Measurements from ENCODE around the gene TNFRSF8.

Gene TNFRSF8

GRCh38 chr1:12123172-12123571 lies 60.1 kb downstream of the TNFRSF8 start:
- DNase-seq, result no peak

- peak; percentile 70 for DNase-seq
These were observed 61.8 kb downstream of the TNFRSF8 start for GRCh38 chr1:12124693-12125421.

GRCh38 chr1:12125422-12126355 lies 62.6 kb downstream of the TNFRSF8 start:
- DNase-seq, result peak; percentile 17

DNA sequence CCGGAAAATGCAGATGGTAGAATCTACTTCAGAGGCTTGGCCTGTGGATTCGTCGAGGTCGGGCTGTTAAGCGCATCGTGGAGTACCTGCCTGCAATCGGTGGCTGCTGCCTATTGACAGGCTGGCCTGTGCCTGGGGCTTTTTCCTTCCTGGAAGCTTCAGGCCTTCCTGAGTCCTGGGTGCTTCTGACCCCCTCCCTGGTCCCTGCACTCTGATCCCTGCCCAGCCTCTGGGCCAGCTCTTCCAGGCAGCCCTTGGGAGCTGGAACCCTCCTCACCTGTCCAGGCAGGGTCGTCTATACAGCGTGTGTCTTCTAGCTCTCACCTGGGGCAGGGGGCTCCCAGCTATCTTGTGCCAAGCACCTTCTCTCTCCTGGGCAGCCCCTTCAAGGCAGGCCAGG lies 63.7 kb downstream of the TNFRSF8 start:
- DNase-seq, result no peak

GRCh38 chr1:12127206-12127810 lies 64.2 kb downstream of the TNFRSF8 start:
- DNase-seq, result no peak

- DNase-seq, result no peak
These were observed 65.0 kb downstream of the TNFRSF8 start for GRCh38 chr1:12128120-12128519.

GRCh38 chr1:12129624-12130023 lies 66.5 kb downstream of the TNFRSF8 start:
- DNase-seq, result no peak

DNA sequence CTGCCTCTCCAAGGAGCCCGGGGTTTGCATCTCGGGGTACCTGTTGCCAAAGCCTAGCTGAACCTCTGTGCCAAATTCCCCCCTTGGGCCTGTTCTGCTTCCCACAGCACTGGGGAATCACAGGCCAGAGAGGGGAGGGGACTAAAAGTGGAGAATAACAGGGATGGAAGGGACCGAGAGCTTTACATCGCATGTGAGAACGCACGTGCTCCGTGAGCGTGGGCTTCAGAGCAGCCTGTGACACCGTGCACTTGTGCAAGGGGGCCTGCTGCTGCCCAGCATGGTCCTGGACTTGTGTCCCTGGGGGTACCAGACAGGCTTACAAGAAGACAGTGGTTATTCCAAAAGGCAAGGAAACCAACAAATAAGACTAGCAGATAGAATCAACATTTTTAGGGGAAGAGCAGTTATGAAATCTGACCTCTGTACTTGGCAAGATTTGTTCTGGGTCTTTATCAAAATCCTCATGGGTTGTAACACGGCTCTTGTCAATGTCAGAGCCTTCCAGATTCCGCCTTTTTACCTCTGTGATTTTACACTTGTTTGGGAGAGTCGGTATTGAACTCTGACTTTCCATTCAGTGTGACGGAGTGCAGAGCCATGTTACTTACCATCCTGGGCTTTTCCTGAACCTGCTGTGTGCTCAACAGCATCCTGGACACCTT lies 67.5 kb downstream of the TNFRSF8 start:
- DNase-seq, result no peak

- no peak for DNase-seq
These were observed 69.0 kb downstream of the TNFRSF8 start for GRCh38 chr1:12132078-12132477.

- DNase-seq, result no peak
These were observed 71.6 kb downstream of the TNFRSF8 start for GRCh38 chr1:12134716-12135115.

DNA sequence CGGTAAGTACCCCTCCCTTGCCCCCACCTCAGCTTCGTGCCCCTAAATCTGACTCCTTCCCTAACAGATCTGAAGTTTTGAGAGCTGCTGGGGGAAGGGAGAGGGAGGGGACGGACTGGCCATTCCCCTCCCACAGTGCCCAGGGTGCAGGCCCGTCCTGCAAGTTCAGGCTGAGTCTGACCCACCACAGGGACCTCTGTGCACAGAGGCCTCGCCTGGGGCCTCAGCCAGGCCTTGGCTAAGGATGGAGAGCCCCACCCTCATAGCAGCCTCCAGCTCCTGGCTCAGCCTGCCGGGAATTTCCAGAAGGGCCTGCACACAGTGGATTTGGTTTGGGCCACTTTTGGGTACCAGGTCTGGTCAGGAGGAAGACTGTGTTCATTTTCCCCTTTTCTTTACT lies 72.5 kb downstream of the TNFRSF8 start:
- DNase-seq, result no peak

DNA sequence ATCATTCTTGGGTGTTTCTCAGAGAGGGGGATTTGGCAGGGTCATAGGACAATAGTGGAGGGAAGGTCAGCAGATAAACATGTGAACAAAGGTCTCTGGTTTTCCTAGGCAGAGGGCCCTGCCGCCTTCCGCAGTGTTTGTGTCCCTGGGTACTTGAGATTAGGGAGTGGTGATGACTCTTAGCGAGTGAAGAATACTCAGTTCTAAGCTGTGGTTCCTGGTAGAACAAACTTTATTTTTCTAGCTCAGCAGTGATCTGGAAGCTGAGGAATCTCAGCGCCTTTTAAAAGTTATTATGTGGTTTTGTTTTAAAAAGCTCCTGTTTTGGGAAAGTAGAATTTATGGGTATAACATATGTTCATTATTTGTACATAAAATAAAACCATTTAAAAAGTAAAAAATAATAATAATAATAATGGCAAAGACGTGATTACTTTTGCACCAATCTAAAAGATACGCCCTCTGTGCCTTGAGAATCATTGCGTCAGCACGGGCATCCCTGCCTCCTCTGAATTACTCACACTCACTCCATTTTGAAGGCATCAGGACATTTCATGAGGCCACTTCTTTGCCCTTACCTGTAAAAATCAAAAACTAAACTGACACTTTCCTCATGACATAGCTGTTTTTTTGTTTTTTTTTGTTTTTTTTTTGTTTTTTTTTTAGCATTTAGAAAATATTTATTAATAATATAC lies 74.0 kb downstream of the TNFRSF8 start:
- DNase-seq, result no peak

DNA sequence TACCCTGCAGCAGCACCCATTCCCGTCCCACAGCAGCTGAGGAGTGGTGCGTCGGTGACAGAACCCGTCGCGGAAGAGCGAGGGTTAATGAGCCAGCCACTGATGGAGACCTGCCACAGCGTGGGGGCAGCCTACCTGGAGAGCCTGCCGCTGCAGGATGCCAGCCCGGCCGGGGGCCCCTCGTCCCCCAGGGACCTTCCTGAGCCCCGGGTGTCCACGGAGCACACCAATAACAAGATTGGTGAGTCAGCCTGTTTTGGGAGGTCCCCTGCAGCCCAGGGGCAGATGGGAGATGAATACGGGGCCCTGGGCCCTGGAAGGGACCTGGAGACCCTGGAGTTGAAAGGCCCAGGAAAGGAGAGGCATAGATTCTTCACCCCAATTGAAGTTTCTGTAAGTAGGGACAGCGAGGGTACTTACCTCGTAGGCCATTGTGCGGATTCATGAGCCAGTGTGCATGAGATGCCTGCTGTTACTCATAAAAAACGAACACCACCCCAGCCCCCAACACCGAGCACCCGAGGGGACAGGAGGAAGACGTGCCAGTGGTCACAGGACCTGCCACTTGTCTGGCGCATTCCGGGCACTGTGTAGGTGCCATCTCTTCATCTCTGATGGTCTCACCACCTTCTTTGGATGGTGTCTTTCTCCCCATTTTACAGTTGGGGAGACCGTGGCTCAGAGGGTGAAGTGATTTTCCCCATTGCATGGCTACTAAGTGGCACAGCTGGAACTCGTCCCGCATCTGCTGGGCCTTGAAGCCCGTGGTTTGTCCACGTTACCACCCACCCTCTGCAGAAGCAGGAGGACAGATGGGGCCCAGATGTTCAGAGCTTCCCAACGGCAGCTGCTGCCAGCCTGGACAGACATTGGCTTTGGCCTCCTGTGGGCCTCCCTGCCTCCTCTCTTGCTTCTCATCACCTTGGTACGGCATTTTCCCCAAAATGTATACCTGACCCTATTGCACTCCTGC lies 75.4 kb downstream of the TNFRSF8 start:
- DNase-seq, result no peak

DNA sequence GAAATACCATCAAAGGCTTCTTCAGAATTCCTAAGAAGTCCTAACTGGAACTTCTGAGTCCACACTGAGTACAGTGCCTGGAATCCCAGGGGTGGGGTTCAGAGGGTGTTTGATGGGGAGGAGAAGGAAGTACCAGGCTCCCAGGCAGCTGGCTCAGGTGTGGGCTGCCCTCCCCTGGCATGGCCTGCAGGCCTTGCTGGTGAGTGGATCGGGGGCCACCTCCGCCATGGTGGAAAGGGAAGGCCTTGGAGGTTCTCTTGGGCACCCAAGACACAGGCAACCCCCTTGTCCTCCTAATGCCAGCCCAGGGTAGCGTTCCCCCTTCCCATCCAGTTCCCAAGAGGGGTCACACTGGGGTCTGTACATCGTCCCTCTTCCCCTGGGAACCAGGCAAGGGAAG lies 76.9 kb downstream of the TNFRSF8 start:
- no peak for DNase-seq

GRCh38 chr1:12140515-12141162 lies 77.5 kb downstream of the TNFRSF8 start:
- no peak for DNase-seq

DNA sequence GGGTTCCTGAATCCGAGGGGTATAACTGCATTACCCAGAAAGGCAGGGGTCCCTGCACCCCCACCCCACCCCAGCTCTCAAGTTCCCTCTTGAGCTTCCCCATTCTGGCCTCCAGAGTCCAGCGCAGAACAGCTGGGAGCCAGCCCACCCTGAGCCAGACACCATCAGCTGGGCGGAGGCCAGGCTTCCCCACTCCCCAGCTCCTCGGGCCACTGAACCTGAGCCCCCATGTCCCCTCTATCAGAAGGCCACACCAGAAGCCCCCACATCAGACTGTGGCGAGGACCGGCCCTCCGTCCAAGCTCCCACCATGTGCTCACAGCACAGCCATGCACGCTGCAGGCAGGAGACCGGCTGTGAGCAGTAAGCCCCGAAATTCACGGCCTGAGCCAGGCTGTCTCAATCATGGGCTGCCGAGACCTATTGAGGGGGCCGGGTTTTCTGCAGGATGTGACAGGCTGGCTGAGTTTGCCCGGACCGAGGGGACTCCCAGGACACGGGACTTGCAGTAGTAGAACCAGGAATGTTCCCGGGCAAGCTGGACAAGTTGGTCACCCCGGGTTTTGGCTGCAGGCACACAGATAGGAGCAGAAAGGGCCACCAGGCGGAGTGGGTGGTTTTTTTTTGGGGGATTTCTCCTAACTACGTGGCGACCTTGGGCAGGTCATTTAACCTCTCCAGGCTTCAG lies 78.2 kb downstream of the TNFRSF8 start:
- no peak for DNase-seq

- DNase-seq, result no peak
These were observed 79.2 kb downstream of the TNFRSF8 start for GRCh38 chr1:12142141-12142823.

GRCh38 chr1:12142891-12143630 lies 80.0 kb downstream of the TNFRSF8 start:
- no peak for DNase-seq
